Fibroblast of villous mesenchyme (primary cell): ENCODE measurements around the gene EVI2A. TPM values are rescaled to one million over a fixed set of nuclear protein-coding genes. Genes with fewer than 3 reads are reported as not detected.
"Not testable (repeated sequence)": the region's sequence is repeated elsewhere in the genome, so short reads cannot be mapped to it uniquely, and the experiment has no call there.

Experiments
- DNase-seq: peaks from one replicate; pipeline ENCODE4 v3.0.0-alpha.2; 2010; ENCODE audit warnings: low read depth
- H3K4me3 ChIP-seq: 2 replicates; pipeline ENCODE4 v1.5.1; 2011; ENCODE audit warnings: low read depth, mild to moderate bottlenecking, low read length
- total RNA-seq: library from RNA; depleted of rRNA; stranded (reverse); fragments of >200 nt; gene quantifications from 2 replicates; pipeline ENCODE4 v1.2.3, GENCODE V29; 2012
- TF ChIP-seq, protein P1 (sequence below): IDR thresholded peaks from 2 replicates; pipeline ENCODE4 v1.5.1; 2012; ENCODE audit warnings: low read depth, mild to moderate bottlenecking, low read length; ENCODE audit not compliant: insufficient read depth

Gene EVI2A
- total RNA-seq, 1 donor = 0.43 TPM

- no peak within 1 kb of the TSS for H3K4me3 ChIP-seq
- TF ChIP-seq, protein P1, sequence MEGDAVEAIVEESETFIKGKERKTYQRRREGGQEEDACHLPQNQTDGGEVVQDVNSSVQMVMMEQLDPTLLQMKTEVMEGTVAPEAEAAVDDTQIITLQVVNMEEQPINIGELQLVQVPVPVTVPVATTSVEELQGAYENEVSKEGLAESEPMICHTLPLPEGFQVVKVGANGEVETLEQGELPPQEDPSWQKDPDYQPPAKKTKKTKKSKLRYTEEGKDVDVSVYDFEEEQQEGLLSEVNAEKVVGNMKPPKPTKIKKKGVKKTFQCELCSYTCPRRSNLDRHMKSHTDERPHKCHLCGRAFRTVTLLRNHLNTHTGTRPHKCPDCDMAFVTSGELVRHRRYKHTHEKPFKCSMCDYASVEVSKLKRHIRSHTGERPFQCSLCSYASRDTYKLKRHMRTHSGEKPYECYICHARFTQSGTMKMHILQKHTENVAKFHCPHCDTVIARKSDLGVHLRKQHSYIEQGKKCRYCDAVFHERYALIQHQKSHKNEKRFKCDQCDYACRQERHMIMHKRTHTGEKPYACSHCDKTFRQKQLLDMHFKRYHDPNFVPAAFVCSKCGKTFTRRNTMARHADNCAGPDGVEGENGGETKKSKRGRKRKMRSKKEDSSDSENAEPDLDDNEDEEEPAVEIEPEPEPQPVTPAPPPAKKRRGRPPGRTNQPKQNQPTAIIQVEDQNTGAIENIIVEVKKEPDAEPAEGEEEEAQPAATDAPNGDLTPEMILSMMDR = no peak
- peak; percentile 78 for DNase-seq
Measured at GRCh38 chr17:31313982-31314781, 7.2 kb downstream of the EVI2A start, which contains the start of gene EVI2B. Gene EVI2B, minus strand, starts transcription at chr17:31314054. Its CDS starts 8,445 bp downstream, at chr17:31305609.

DNA sequence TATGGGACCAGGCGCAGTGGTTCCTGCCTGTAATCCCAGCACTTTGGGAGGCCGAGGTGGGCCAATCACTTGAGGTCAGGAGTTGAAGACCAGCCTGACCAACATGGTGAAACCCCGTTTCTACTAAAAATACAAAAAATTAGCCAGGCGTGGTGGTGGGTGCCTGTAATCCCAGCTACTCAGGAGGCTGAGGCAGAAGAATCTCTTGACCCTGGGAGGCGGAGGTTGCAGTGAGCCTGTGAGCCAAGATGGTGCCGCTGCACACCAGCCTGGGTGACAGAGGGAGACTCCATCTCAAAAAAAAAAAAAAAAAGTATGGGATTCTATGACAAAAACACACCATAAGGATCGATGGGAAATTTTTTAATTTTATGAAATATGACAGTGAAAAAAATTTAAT is 9.2 kb downstream of the EVI2A start:
- not testable (repeated sequence) for DNase-seq, H3K4me3 ChIP-seq

DNA sequence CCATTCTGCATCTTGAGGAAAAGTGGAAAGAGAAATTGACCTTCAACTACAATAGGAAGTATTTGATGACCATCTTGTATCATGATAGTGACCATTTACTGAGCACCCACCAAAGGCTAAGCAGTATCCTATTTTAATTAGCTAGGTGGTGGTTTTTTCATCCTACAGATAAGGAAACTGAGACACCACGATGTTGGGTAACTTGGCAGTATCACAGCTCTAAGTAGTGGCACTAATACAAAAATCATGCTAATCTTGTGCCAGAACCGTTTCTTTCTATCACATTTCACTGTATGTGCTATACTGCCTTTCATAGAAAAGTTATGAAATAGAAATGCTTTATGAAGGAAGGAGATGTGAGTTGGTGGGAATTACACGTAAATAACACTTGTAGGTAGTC is 9.9 kb downstream of the EVI2A start:
- DNase-seq = no peak
- no peak overlapping the region for H3K4me3 ChIP-seq
- TF ChIP-seq, protein P1 = no peak

GRCh38 chr17:31310886-31311285 is 10.5 kb downstream of the EVI2A start:
- H3K4me3 ChIP-seq = no peak overlapping the region
- TF ChIP-seq, protein P1 = no peak
- no peak for DNase-seq

DNA sequence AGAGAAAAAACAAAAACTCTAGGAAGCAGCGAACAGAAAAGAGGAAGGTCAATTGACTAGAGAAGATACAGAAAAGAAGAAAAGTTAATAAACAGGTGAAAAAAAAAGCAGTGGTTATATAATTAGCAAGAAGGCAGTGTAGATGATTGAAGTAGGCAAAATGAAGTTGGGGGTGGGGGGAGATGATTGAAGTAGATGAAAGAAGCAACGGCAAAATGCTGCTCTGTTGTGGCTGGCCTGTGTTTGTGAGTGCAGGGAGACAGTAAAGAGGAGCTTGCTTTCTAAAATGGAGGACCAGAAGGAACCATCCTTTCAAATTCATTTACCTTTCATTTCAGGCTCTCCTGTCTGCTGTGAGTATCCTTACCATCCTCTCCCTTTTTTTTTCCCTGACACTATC is 11.2 kb downstream of the EVI2A start:
- H3K4me3 ChIP-seq = no peak overlapping the region
- DNase-seq = no peak
- TF ChIP-seq, protein P1 = no peak

DNA sequence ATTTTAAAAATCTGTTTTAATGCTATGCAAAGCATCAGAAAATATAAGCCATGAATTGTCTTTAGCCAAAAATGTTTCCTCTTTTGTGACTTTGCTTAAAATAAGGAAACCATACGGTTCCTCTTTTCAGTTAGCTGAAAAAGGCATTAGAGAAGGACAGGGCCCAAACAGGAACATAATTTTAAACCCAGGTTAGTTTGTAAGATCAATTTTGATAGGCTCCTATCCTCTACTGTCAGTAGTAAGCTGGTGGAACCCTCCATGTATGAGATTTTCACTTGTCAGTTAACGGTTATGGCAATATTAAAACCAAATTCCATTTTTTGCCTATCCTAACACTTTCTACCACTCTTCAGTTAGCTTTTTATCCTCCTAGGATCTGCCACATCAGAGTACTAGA is 11.9 kb downstream of the EVI2A start:
- no peak overlapping the region for H3K4me3 ChIP-seq
- no peak for DNase-seq
- TF ChIP-seq, protein P1 = no peak

- TF ChIP-seq, protein P1 = no peak
- H3K4me3 ChIP-seq = no peak overlapping the region
- DNase-seq = no peak
Measured at GRCh38 chr17:31308372-31309334, 12.8 kb downstream of the EVI2A start.
